Measurements from ENCODE around the gene PTPA. TPM values are rescaled to one million over a fixed set of nuclear protein-coding genes. Genes with fewer than 3 reads are reported as not detected.
A peak's percentile ranks its signal among the peaks of the same experiment; 100 is the strongest.
"Not testable (repeated sequence)": the region's sequence is repeated elsewhere in the genome, so short reads cannot be mapped to it uniquely, and the experiment has no call there.

PTPA gene
- total and polyA plus RNA-seq, 2 donors (not counting 1 experiment from before 2014, with no cell fraction given): 190 to 203 TPM

DNA sequence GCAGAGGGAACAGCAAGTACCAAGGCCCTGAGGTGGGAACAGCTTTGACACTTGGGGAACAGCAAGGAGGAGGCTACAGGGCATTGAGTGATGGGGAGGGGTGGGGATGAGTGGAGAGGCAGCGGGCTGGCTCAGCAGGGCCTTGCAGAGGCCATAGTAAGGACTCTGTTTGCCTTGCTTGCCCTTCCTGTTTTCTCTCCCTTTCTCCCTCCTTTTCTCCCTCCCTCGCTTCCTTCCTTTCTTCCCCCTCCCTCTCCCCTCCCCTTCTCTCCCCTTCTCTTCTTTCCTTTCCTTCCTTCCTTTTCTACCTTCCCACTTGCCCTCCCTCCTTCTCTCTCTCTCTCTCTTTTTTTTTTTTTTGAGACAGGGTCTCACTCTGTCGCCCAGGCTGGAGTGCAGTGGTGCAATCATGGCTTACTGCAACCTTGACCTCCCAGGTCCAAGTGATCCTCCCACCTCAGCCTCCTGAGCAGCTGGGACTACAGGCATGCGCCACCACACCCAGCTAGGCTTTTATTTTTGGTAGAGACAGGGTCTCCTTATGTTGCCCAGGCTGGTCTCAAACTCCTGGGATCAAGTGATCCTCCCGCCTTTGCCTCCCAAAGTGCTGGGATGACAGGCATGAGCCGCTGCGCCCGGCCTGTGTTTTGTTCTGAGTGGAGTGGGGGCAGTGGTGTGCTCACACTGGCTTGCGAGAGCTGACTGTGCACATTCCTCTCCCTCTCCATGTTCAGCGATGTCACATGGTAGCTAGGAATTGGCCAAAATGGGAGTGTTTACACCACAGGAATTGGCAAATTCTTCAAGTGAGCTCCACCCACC lies 49.7 kb downstream of the PTPA start:
- no peak overlapping the region for H3K9ac ChIP-seq (ENCODE audit: insufficient read depth, low read length)
- peak; percentile 77 to 78 for DNase-seq (ENCODE audit: low read depth in 2 of 2)

DNA sequence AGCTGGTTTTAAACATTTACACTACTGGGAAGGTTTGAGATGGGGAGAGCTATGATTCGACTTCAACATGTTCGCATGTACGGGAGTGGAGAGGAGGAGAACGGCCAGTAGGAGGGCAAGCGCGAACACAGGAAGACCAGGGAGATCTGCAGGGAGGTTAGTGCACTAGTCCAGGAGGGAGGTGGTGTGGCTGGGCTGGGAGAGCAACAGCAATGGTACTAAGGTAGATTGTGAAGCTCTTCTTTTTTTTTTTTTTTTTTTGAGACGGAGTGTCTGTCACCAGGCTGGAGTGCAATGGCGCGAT lies 50.3 kb downstream of the PTPA start:
- no peaks in the 10 kb centered on the region for H4K20me1 ChIP-seq (ENCODE audit: control insufficient read depth, extremely low read depth, insufficient read depth, low read length)
- no peaks in the 10 kb centered on the region for H3K9me3 ChIP-seq (ENCODE audit: control insufficient read depth, insufficient read depth, low read depth, low read length)
- no peaks in the 10 kb centered on the region for H3K27me3 ChIP-seq (ENCODE audit: control insufficient read depth, insufficient read depth, low read length)
- no peak overlapping the region for H3K9ac ChIP-seq (ENCODE audit: insufficient read depth, low read length)
- DNase-seq (ENCODE audit: low read depth in 2 of 2): no peak
- H3K27ac ChIP-seq (ENCODE audit: insufficient read depth, low read length): no peak overlapping the region
- H3K79me2 ChIP-seq (ENCODE audit: control insufficient read depth, insufficient read depth, low read length): no peaks in the 10 kb centered on the region
- H3K4me2 ChIP-seq (ENCODE audit: extremely low read depth, insufficient read depth, low read length): no peak overlapping the region
- no peaks in the 10 kb centered on the region for H3K36me3 ChIP-seq (ENCODE audit: control insufficient read depth, insufficient read depth, low read length)
- peaks cover 10% of the 10 kb centered on the region for H3K4me1 ChIP-seq (ENCODE audit: control insufficient read depth, extremely low read depth, insufficient read depth, low read length)
- H3K4me3 ChIP-seq (replicated peaks in 1 of 4; ENCODE audit: control extremely low read depth in 1 of 4, insufficient read depth in 1 of 4, low read depth in 3 of 4, low read length in 4 of 4): no peak overlapping the region
- TF ChIP-seq EZH2 (IDR thresholded peaks at IDR 0.05; ENCODE audit: low read length, missing control alignments): no peak
- TF ChIP-seq, protein P1, sequence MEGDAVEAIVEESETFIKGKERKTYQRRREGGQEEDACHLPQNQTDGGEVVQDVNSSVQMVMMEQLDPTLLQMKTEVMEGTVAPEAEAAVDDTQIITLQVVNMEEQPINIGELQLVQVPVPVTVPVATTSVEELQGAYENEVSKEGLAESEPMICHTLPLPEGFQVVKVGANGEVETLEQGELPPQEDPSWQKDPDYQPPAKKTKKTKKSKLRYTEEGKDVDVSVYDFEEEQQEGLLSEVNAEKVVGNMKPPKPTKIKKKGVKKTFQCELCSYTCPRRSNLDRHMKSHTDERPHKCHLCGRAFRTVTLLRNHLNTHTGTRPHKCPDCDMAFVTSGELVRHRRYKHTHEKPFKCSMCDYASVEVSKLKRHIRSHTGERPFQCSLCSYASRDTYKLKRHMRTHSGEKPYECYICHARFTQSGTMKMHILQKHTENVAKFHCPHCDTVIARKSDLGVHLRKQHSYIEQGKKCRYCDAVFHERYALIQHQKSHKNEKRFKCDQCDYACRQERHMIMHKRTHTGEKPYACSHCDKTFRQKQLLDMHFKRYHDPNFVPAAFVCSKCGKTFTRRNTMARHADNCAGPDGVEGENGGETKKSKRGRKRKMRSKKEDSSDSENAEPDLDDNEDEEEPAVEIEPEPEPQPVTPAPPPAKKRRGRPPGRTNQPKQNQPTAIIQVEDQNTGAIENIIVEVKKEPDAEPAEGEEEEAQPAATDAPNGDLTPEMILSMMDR (conservative IDR thresholded peaks at IDR 0.05 in 1 of 2, IDR thresholded peaks at IDR 0.05 in 1 of 2; ENCODE audit: low read depth in 1 of 2, low read length in 2 of 2): no peak
- no peak overlapping the region for H2AFZ ChIP-seq (ENCODE audit: low read length)

More for the DNA sequence above, 49.7 kb downstream of the PTPA start:
- Histone ChIP-seq H3K4me3 (replicated peaks in 1 of 4; ENCODE audit: control extremely low read depth in 1 of 4, insufficient read depth in 1 of 4, low read depth in 3 of 4, low read length in 4 of 4) (no peak overlapping the region), H3K27me3 (ENCODE audit: control insufficient read depth, insufficient read depth, low read length) (no peaks in the 10 kb centered on the region), H3K4me2 (ENCODE audit: extremely low read depth, insufficient read depth, low read length) (no peak overlapping the region), H2AFZ (ENCODE audit: low read length) (no peak overlapping the region), H3K79me2 (ENCODE audit: control insufficient read depth, insufficient read depth, low read length) (no peaks in the 10 kb centered on the region), H3K27ac (ENCODE audit: insufficient read depth, low read length) (no peak overlapping the region), H4K20me1 (ENCODE audit: control insufficient read depth, extremely low read depth, insufficient read depth, low read length) (no peaks in the 10 kb centered on the region), H3K9me3 (ENCODE audit: control insufficient read depth, insufficient read depth, low read depth, low read length) (no peaks in the 10 kb centered on the region), H3K36me3 (ENCODE audit: control insufficient read depth, insufficient read depth, low read length) (no peaks in the 10 kb centered on the region), H3K4me1 (ENCODE audit: control insufficient read depth, extremely low read depth, insufficient read depth, low read length) (peaks cover 10% of the 10 kb centered on the region)
- no peak for TF ChIP-seq EZH2 (IDR thresholded peaks at IDR 0.05; ENCODE audit: low read length, missing control alignments)
- TF ChIP-seq, protein P1 (conservative IDR thresholded peaks at IDR 0.05 in 1 of 2, IDR thresholded peaks at IDR 0.05 in 1 of 2; ENCODE audit: low read depth in 1 of 2, low read length in 2 of 2): no peak

DNA sequence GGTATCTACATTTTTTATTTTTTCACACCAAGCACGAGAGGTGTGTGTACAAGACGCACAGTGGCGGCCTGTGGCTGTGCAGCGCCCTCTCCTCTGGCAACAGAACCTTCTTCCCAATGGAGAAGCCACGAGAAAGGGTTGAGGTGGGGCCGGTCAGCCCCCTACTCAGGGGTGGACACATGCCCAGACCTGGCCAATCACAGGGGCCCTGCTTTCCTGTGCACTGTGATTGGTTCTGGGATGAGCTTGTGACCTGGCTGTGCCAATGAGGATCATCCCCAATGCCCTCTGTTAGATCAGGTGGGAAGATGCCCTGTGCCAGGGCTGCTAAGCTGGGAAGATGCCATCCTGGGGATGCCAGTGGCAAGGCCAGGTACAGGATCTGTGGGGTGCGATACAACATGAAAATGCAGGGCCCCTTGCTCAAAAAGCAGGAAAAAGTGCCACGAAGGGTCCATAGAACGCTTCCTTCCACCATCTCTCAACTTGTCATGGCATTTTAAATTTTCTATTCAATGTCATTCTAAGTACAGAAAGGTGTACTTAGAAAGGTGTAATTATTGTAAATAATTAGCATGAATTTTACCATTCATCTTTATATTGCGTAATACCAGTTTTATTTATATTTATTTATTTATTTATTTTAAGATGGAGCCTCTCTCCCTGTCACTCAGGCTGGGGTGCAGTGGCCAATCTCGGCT lies 51.4 kb downstream of the PTPA start:
- Histone ChIP-seq H3K9me3 (ENCODE audit: control insufficient read depth, insufficient read depth, low read depth, low read length) (no peaks in the 10 kb centered on the region), H3K27me3 (ENCODE audit: control insufficient read depth, insufficient read depth, low read length) (no peaks in the 10 kb centered on the region), H3K4me1 (ENCODE audit: control insufficient read depth, extremely low read depth, insufficient read depth, low read length) (peaks cover 20% of the 10 kb centered on the region), H3K27ac (ENCODE audit: insufficient read depth, low read length) (no peak overlapping the region), H2AFZ (ENCODE audit: low read length) (no peak overlapping the region), H4K20me1 (ENCODE audit: control insufficient read depth, extremely low read depth, insufficient read depth, low read length) (no peaks in the 10 kb centered on the region), H3K4me2 (ENCODE audit: extremely low read depth, insufficient read depth, low read length) (no peak overlapping the region), H3K9ac (ENCODE audit: insufficient read depth, low read length) (no peak overlapping the region), H3K79me2 (ENCODE audit: control insufficient read depth, insufficient read depth, low read length) (no peaks in the 10 kb centered on the region), H3K4me3 (replicated peaks in 1 of 4; ENCODE audit: control extremely low read depth in 1 of 4, insufficient read depth in 1 of 4, low read depth in 3 of 4, low read length in 4 of 4) (no peak overlapping the region), H3K36me3 (ENCODE audit: control insufficient read depth, insufficient read depth, low read length) (no peaks in the 10 kb centered on the region)
- TF ChIP-seq, protein P1 (conservative IDR thresholded peaks at IDR 0.05 in 1 of 2, IDR thresholded peaks at IDR 0.05 in 1 of 2; ENCODE audit: low read depth in 1 of 2, low read length in 2 of 2): no peak
- no peak for TF ChIP-seq EZH2 (IDR thresholded peaks at IDR 0.05; ENCODE audit: low read length, missing control alignments)
- no peak for DNase-seq (ENCODE audit: low read depth in 2 of 2)

DNA sequence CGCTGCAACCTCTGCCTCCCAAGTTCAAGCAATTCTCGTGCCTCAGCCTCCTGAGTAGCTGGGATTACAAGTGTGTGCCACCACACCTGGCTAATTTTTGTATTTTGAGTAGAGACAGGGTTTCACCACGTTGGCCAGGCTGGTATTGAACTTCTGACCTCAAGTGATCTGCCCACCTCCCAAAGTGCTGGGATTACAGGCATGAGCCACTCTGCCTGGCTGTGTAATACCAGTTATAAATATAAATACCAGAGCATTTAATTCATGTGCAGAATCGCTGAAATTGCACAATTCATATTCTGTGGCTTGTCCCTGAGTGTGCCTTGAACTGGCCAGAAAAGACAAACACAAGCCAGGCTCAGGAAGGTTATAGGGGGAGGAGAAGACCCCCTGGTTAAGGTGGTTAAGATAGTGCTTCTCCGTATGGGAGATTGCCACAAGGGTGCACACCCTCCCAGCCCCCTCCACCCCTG lies 52.0 kb downstream of the PTPA start:
- H3K27me3 ChIP-seq (ENCODE audit: control insufficient read depth, insufficient read depth, low read length); H3K9ac ChIP-seq (ENCODE audit: insufficient read depth, low read length); H2AFZ ChIP-seq (ENCODE audit: low read length); H4K20me1 ChIP-seq (ENCODE audit: control insufficient read depth, extremely low read depth, insufficient read depth, low read length); H3K4me3 ChIP-seq (replicated peaks in 1 of 4; ENCODE audit: control extremely low read depth in 1 of 4, insufficient read depth in 1 of 4, low read depth in 3 of 4, low read length in 4 of 4); H3K36me3 ChIP-seq (ENCODE audit: control insufficient read depth, insufficient read depth, low read length); H3K79me2 ChIP-seq (ENCODE audit: control insufficient read depth, insufficient read depth, low read length); H3K9me3 ChIP-seq (ENCODE audit: control insufficient read depth, insufficient read depth, low read depth, low read length); H3K4me2 ChIP-seq (ENCODE audit: extremely low read depth, insufficient read depth, low read length); H3K27ac ChIP-seq (ENCODE audit: insufficient read depth, low read length): not testable (repeated sequence)
- peaks cover 26% of the 10 kb centered on the region for H3K4me1 ChIP-seq (ENCODE audit: control insufficient read depth, extremely low read depth, insufficient read depth, low read length)
- peak in 1 of 2 donors; percentile 54 for DNase-seq (ENCODE audit: low read depth in 2 of 2)
